ENCODE results near the gene HSPA4. TPM values are rescaled to one million over a fixed set of nuclear protein-coding genes. Genes with fewer than 3 reads are reported as not detected.

Gene HSPA4
- total RNA-seq (2022; extraction: Qiagen RNA extraction; ENCODE audit: low read depth) = 172 to 250 TPM (median 179 TPM) in 5 replicates

GRCh38 chr5:133051542-133052316, at the start of gene HSPA4:
Gene HSPA4, plus strand, starts transcription at chr5:133052013. Its CDS starts 238 bp downstream, at chr5:133052251.

GRCh38 chr5:133025804-133026663, 25.8 kb upstream of the HSPA4 start, which contains the start of gene ZCCHC10:
Gene ZCCHC10, minus strand, starts transcription at chr5:133026549. Its CDS starts 12 bp downstream, at chr5:133026537.

Other genes starting within 250 kb of the HSPA4 start
- 0.06 to 0.12 TPM (median 0.11 TPM) in 5 replicates for gene SOWAHA, start 238.7 kb upstream of the HSPA4 start, total RNA-seq (2022; extraction: Qiagen RNA extraction; ENCODE audit: low read depth)
- 7.2 to 12.9 TPM (median 9.8 TPM) in 5 replicates for gene SHROOM1, start 221.4 kb upstream of the HSPA4 start, total RNA-seq (2022; extraction: Qiagen RNA extraction; ENCODE audit: low read depth)
- 0.17 to 0.28 TPM (median 0.23 TPM) in 3 of 5 replicates, not detected in the others for gene GDF9, start 185.5 kb upstream of the HSPA4 start, total RNA-seq (2022; extraction: Qiagen RNA extraction; ENCODE audit: low read depth)
- 410 to 521 TPM (median 479 TPM) in 5 replicates for gene UQCRQ, start 185.4 kb upstream of the HSPA4 start, total RNA-seq (2022; extraction: Qiagen RNA extraction; ENCODE audit: low read depth)
- 0.58 to 1.4 TPM (median 1.0 TPM) in 5 replicates for gene LEAP2, start 178.3 kb upstream of the HSPA4 start, total RNA-seq (2022; extraction: Qiagen RNA extraction; ENCODE audit: low read depth)
- gene AFF4, start 88.4 kb upstream of the HSPA4 start, total RNA-seq (2022; extraction: Qiagen RNA extraction; ENCODE audit: low read depth) = 10.6 to 30.7 TPM (median 22.5 TPM) in 5 replicates
- 24.6 to 39.4 TPM (median 29.0 TPM) in 5 replicates for gene ZCCHC10, start 25.5 kb upstream of the HSPA4 start, total RNA-seq (2022; extraction: Qiagen RNA extraction; ENCODE audit: low read depth)

Measured in A549 treated with ZK216348 at 1 μM for 4 hours (cell line).